Endothelial cell of umbilical vein (primary cell): ENCODE results near the gene TOR1A. TPM values are rescaled to one million over a fixed set of nuclear protein-coding genes. Genes with fewer than 3 reads are reported as not detected.

Experiments
- BruUV-seq: library from RNA; stranded (reverse); fragments of 400-500 nt; replicated peaks from 2 replicates; lab custom pipeline; 2021; lab: Mats Ljungman, UMichigan
- CTCF ChIA-PET: fragments of 300-600, 350-600 bp; sonication (Branson Sonifier 250); formaldehyde crosslinking; loops from one replicate; lab custom pipeline; 2021; ENCODE audit warnings: antibody characterized with exemption, inconsistent platforms; lab: Charles Lee
- POLR2A ChIA-PET: fragments of 300-600, 350-600 bp; sonication (Branson Sonifier 250); formaldehyde crosslinking; loops from one replicate; lab custom pipeline; 2021; ENCODE audit warnings: antibody characterized with exemption, inconsistent platforms; lab: Charles Lee
- DNase-seq: peaks from one replicate; pipeline ENCODE4 v3.0.0-alpha.2; 2011; ENCODE audit warnings: low read depth, low spot score
- FAIRE-seq: peaks from 2 replicates; lab custom pipeline; 2011; peaks lifted over from hg19 to GRCh38; lab: Jason Lieb, UNC
- H2AFZ ChIP-seq: 2 replicates; pipeline ENCODE4 v1.6.0; 2012; ENCODE audit warnings: low read depth, low read length, control low read depth, inconsistent platforms
- H3K27ac ChIP-seq: 2 replicates; pipeline ENCODE4 v1.5.1; 2011; ENCODE audit warnings: low read depth, mild to moderate bottlenecking, control low read depth, low read length, moderate library complexity; ENCODE audit not compliant: insufficient read depth
- H3K27me3 ChIP-seq, 2 experiments: 2 replicates each; pipeline versions ENCODE4 v1.6.0 to v1.6.1; 2011; ENCODE audit warnings: low read length in 2 of 2, mixed read lengths in 1 of 2; ENCODE audit not compliant: control insufficient read depth in 2 of 2, insufficient read depth in 2 of 2
- H3K36me3 ChIP-seq, 2 experiments: 2 replicates in 1 of 2; 3 replicates in 1 of 2; pipeline ENCODE4 v1.5.1; 2011; ENCODE audit warnings: low read length in 2 of 2, mild to moderate bottlenecking in 1 of 2, moderate library complexity in 1 of 2; ENCODE audit not compliant: control insufficient read depth in 2 of 2, insufficient read depth in 2 of 2; ENCODE audit errors: extremely low read depth in 1 of 2
- H3K4me1 ChIP-seq: 3 replicates; pipeline ENCODE4 v1.5.1; 2011; ENCODE audit warnings: mild to moderate bottlenecking, low read length; ENCODE audit not compliant: control insufficient read depth, insufficient read depth; ENCODE audit errors: extremely low read depth
- H3K4me2 ChIP-seq: 2 replicates; pipeline ENCODE4 v1.6.1; 2011; ENCODE audit warnings: low read length, control low read depth, mixed read lengths; ENCODE audit not compliant: insufficient read depth
- H3K4me3 ChIP-seq, 3 experiments: fragments of 200-600 bp in 1 of 3; sonication (generic), shearing (Covaris generic) in 1 of 3; replicated peaks in 1 of 3; 2 replicates each; pipeline ENCODE4 v1.5.1; 2011 to 2016; ENCODE audit warnings: control low read depth in 3 of 3, low read length in 3 of 3, mild to moderate bottlenecking in 2 of 3, inconsistent platforms in 1 of 3, low read depth in 1 of 3, moderate library complexity in 1 of 3; ENCODE audit not compliant: insufficient read depth in 1 of 3
- H3K79me2 ChIP-seq: 2 replicates; pipeline ENCODE4 v1.6.0; 2012; ENCODE audit warnings: low read length, inconsistent platforms; ENCODE audit not compliant: control insufficient read depth, insufficient read depth
- H3K9ac ChIP-seq: replicated peaks from 2 replicates; pipeline ENCODE3; 2011; ENCODE audit warnings: low read length, control low read depth; ENCODE audit not compliant: insufficient read depth; ENCODE audit errors: extremely low read depth
- H3K9me1 ChIP-seq: replicated peaks from 3 replicates; pipeline ENCODE4 v1.6.0; 2011; ENCODE audit warnings: mild to moderate bottlenecking, low read length; ENCODE audit not compliant: control insufficient read depth, insufficient read depth; ENCODE audit errors: extremely low read depth
- H3K9me3 ChIP-seq: replicated peaks from 2 replicates; pipeline ENCODE4 v1.5.1; 2012; ENCODE audit warnings: low read length, inconsistent platforms; ENCODE audit not compliant: control insufficient read depth, insufficient read depth
- H4K20me1 ChIP-seq: replicated peaks from 2 replicates; pipeline ENCODE3; 2011; ENCODE audit warnings: mild to moderate bottlenecking, low read length; ENCODE audit not compliant: control insufficient read depth, insufficient read depth; ENCODE audit errors: extremely low read depth
- CTCF ChIP-seq, 2 donors: IDR thresholded peaks; 1 replicate in 1 of 2; 2 replicates in 1 of 2; pipeline ENCODE4 v1.5.1; 2011; ENCODE audit warnings: low read length in 2 of 2, mild to moderate bottlenecking in 2 of 2, moderate library complexity in 2 of 2, control low read depth in 1 of 2, inconsistent platforms in 1 of 2, low read depth in 1 of 2; ENCODE audit not compliant: insufficient read depth in 1 of 2; ENCODE audit errors: extremely low read depth in 1 of 2
- EZH2 ChIP-seq: IDR thresholded peaks from 2 replicates; pipeline ENCODE4 v1.6.1; 2012; ENCODE audit warnings: borderline replicate concordance, low read depth, mild to moderate bottlenecking, moderate library complexity, low read length, inconsistent platforms; ENCODE audit not compliant: severe bottlenecking
- GATA2 ChIP-seq: IDR thresholded peaks from 2 replicates; pipeline ENCODE4 v1.7.0; 2011; ENCODE audit warnings: low read depth, mild to moderate bottlenecking, moderate library complexity, mixed read lengths, low read length; ENCODE audit not compliant: insufficient read length, insufficient read depth
- MYC ChIP-seq: IDR thresholded peaks from one replicate; pipeline ENCODE4 v1.6.1; 2011; ENCODE audit warnings: mild to moderate bottlenecking, low read depth, low read length
- POLR2AphosphoS5 ChIP-seq: IDR thresholded peaks from 2 replicates; pipeline ENCODE4 v1.6.1; 2012; ENCODE audit warnings: low read depth, mild to moderate bottlenecking, control low read depth, low read length, moderate library complexity; ENCODE audit not compliant: insufficient read depth
- dilution Hi-C: fragments of 300-500 bp; cut with MboI; formaldehyde crosslinking; loops from one replicate; pipeline ENCODE4 v1.15.0; 2019; ENCODE audit warnings: low sequenced_read_pairs; ENCODE audit not compliant: extremely low pct_ligation_motif_present
- intact Hi-C: fragments of 100-400 bp; cut with micrococcal nuclease; formaldehyde crosslinking; loops from one replicate; pipeline ENCODE4 v1.10.0; 2022
- polyA plus RNA-seq, 4 experiments: library from polyadenylated mRNA; depleted of rRNA in 3 of 4; stranded (reverse) in 3 of 4; unstranded in 1 of 4; fragments of >200 nt; gene quantifications; 2 replicates each; pipeline versions ENCODE4 v1.2.1 to v1.2.3, GENCODE V29; 2011 to 2012; ENCODE audit warnings: missing spikeins in 1 of 4
- total RNA-seq: library from RNA; stranded (reverse); gene quantifications from 2 replicates; pipeline ENCODE4 v1.2.3, GENCODE V29; 2021

The TOR1A gene
- total and polyA plus RNA-seq, 2 donors (not counting 3 experiments of a cell fraction or from before 2014, with no cell fraction given) = 57.8 to 89.8 TPM

- H3K9ac ChIP-seq = no peak overlapping the region
- no peak overlapping the region for H3K27ac ChIP-seq
- H3K4me2 ChIP-seq = no peak overlapping the region
- DNase-seq (no peak), FAIRE-seq (no peak)
- no peak for TF ChIP-seq POLR2AphosphoS5
- no peak for TF ChIP-seq EZH2
- TF ChIP-seq GATA2 = no peak
- no peak for TF ChIP-seq CTCF (IDR thresholded peaks at IDR 0.05; ENCODE audit: extremely low read depth in 1 of 2, insufficient read depth in 1 of 2, low read depth in 1 of 2, low read length in 2 of 2)
- TF ChIP-seq MYC = no peak
- H3K79me2 ChIP-seq = peaks cover 4% of the 10 kb centered on the region
- no peaks in the 10 kb centered on the region for H3K4me1 ChIP-seq
- dilution Hi-C loops (no loop called here), intact Hi-C loops (no loop called here)
- H2AFZ ChIP-seq = no peak overlapping the region
- H4K20me1 ChIP-seq = no peaks in the 10 kb centered on the region
- CTCF ChIA-PET = no interaction called here
- H3K4me3 ChIP-seq = no peak overlapping the region
- no peaks in the 10 kb centered on the region for H3K9me3 ChIP-seq
- H3K36me3 ChIP-seq = peaks cover 13 to 33% of the 10 kb centered on the region in 2 experiments
- no peaks in the 10 kb centered on the region for H3K27me3 ChIP-seq
- no TSS peak for BruUV-seq
- H3K9me1 ChIP-seq = no peaks in the 10 kb centered on the region
- POLR2A ChIA-PET = no interaction called here
These were observed 7.2 kb downstream of the TOR1A start for GRCh38 chr9:129816501-129817435.
